NCI-H774 (cell line): ENCODE results near the gene AURKB.

ENCODE experiments used
- DNase-seq: peaks from one replicate; lab custom pipeline; 2025; lab: John Stamatoyannopoulos, UW

AURKB gene

DNA sequence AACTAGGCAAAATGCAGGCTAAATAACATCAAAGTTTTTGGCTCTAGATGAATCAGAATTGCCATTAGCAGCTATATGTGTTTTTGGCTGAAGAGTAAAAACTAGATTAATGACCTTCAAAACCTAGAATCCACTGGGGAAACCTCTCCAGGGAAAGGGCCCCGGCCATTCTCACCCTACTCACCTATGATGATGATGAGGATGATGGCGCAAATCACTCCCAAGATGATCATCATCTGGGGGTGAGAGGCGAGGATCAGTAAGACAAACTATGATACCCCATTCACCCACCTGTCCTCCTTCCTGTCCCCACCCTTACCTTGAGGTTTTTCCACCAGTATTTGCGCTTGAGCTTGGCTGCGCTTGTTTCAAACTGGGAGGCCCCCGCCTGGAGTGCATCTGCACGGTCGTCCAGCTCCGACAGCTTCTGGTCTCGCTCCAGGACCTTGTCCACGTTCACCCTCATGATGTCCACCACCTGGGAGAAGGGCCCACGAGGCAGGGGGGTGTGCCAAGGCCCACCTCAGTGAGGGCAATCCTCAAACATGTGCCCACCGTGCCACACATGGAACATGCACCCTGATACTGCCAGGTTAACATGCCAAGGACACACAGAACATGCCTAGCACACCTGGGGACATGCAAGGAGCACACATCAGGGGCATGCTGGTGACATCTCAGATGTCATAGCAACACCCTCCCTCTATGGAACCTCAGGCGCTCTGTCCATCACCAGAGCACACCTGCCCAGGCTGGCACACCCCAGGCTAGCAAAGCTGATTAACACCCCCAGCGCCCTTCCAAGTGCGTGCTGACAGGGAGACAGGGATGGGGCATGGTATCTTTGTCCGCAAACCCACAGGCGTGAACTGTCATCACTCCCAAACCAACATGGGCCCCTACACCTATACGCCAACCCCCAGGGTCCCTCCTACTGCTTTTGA, 48.8 kb downstream of the AURKB start:
- no peak for DNase-seq

GRCh38 chr17:8160741-8161221, 49.6 kb downstream of the AURKB start:
- no peak for DNase-seq

DNA sequence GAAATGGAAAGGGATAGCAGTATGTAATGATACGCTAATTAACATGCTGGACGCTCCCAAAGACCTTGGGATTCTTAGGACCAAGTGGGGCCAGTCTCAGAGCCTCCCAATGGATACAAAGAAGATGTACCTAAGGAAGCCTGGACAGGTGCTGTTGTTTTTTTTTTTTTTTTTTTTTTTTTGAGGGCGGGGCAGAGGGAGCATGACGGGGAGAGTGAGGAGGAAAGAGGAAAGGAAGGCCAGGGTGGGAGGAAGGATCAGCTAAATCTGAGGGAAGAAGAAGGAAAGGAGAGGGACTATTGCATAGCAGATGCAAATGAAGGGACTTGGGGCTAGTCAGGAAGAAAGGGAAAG, 50.2 kb downstream of the AURKB start:
- no peak for DNase-seq

DNA sequence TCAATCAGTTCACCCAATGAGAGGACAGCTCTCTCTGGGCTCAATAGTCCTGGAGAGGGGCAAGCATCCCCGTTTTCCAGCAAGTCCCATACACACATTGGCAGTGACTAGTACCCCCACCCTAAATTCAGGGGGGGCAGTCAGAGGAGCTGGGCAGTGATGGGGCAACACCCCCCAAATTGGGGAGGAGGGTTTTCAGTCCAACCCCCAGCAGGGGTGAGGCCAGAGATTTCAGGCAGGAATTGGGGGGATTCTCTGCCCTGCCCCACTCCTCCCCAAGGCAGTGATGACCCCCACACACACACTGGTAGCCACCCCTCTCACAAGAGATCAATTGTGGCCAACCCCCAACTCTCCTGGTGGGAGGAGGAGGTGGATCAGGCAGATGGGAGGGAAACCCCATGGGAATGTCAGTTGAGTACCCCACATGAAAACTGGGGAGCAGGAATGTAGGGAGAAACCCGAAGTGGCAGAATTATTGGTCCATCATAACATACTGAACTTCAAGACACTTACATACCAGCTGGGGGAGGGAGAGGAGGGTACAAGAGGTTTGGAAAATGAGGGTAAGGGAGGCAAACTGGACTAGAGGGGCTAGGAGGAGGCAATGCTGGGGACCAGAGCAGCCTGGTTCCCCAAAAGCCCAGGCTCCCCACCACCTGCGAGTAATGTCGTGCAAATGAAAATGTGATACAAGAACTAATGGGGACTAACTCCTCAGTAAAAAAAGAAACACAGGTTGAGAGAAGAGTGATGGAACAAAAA, 50.7 kb downstream of the AURKB start:
- no peak for DNase-seq

DNA sequence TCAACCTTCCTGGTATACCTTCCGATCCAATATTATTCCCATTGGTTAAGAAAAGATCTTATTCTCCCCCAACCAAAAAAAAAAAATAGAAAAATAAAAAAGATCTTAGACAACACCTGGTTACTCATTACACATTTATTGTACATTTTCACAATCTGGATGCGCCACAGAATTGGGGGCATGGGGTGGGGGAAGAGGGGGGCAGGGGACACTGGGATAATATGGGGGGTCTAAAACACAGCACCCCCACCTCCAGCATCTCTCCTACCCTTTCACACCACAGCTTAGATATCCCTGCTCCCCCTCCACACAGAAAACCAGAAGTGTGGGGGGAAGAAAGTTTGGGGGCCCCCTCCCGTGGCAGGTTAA, 51.4 kb downstream of the AURKB start:
- DNase-seq: no peak

DNA sequence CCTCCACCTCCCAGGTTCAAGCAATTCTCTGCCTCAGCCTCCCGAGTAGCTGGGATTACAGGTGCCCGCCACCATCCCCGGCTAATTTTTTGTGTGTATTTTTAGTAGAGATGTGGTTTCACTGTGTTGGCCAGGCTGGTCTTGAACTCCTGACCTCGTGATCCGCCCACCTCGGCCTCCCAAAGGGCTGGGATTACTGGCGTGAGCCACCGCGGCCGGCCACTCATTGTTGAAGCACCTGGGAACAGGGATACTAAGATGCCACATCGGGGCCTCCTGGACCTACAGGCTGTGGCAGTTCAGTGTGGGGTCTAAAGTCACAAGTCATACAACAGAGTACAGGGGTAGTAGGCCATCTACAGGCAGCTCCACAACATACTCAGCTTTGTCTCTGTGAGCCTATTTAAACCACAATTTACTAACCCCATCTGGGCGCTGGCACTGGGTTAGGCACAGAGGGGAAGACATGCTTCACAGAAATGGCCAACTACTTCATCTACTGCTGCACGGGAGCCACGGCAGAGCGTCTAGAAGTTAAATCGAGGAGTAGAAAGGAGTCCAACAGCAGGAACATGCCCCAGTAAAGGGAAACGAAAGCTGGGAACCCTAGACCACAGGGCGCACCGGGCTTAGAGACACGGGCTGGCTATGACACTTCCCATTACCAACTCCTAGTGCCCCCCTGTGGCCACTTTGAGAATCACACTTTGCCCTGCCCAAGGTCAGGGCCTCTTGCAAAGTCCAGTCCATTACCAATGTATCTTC, 51.9 kb downstream of the AURKB start:
- DNase-seq: peak; percentile 25

- peak; percentile 97 for DNase-seq
Observed at GRCh38 chr17:8156246-8156992, 54.0 kb downstream of the AURKB start.

GRCh38 chr17:8155996-8156245, 54.5 kb downstream of the AURKB start:
- no peak for DNase-seq

GRCh38 chr17:8155231-8155995, 55.0 kb downstream of the AURKB start:
- no peak for DNase-seq
